ENCODE results near the gene PTPRR. TPM values are rescaled to one million over a fixed set of nuclear protein-coding genes. Genes with fewer than 3 reads are reported as not detected.
A peak's percentile ranks its signal among the peaks of the same experiment; 100 is the strongest.

Gene PTPRR
- total and polyA plus RNA-seq, 7 donors: 0.99 to 38.6 (median 4.2) TPM

DNA sequence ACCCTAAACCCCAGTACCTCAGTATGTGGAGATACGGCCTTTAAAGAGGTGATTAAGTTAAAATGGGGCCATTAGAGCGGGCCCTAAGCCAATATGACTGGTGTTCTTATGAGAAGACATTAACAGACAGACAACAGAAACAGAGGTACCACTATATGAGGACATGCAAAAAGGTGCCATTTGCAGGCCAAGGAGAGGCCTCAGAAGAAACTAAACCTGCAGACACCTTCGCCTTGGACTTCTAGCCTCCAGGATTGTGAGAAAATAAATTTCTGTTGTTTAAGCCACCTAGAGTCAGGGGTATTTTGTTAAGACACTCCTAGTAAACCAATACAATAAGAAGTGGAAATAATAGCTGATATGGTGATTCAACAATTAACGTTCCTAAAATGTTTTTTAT is 315.9 kb downstream of the PTPRR start:
- peaks cover 0 to 9% (median 5%) of the 10 kb centered on the region in 4 donors for H3K4me1 ChIP-seq
- no peak for DNase-seq
- H3K36me3 ChIP-seq: no peaks in the 10 kb centered on the region
- WGBS, 2 donors: 95 to 96% methylated on average over 4 of the region's 4 CpGs
- no peak overlapping the region for H3K4me3 ChIP-seq
- no peak overlapping the region for H3K27ac ChIP-seq
- H3K27me3 ChIP-seq: peaks cover 0 to 30% (median 4%) of the 10 kb centered on the region in 3 donors
- TF ChIP-seq POLR2A (IDR thresholded peaks at IDR 0.05): no peak
- no peak for TF ChIP-seq EP300 (IDR thresholded peaks at IDR 0.05)
- no peak for TF ChIP-seq POLR2AphosphoS5 (IDR thresholded peaks at IDR 0.05)
- TF ChIP-seq, protein P1, sequence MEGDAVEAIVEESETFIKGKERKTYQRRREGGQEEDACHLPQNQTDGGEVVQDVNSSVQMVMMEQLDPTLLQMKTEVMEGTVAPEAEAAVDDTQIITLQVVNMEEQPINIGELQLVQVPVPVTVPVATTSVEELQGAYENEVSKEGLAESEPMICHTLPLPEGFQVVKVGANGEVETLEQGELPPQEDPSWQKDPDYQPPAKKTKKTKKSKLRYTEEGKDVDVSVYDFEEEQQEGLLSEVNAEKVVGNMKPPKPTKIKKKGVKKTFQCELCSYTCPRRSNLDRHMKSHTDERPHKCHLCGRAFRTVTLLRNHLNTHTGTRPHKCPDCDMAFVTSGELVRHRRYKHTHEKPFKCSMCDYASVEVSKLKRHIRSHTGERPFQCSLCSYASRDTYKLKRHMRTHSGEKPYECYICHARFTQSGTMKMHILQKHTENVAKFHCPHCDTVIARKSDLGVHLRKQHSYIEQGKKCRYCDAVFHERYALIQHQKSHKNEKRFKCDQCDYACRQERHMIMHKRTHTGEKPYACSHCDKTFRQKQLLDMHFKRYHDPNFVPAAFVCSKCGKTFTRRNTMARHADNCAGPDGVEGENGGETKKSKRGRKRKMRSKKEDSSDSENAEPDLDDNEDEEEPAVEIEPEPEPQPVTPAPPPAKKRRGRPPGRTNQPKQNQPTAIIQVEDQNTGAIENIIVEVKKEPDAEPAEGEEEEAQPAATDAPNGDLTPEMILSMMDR (IDR thresholded peaks at IDR 0.05): no peak
- H3K9me3 ChIP-seq: no peaks in the 10 kb centered on the region
- intact Hi-C loops (cut with DNase I): no loop called here

DNA sequence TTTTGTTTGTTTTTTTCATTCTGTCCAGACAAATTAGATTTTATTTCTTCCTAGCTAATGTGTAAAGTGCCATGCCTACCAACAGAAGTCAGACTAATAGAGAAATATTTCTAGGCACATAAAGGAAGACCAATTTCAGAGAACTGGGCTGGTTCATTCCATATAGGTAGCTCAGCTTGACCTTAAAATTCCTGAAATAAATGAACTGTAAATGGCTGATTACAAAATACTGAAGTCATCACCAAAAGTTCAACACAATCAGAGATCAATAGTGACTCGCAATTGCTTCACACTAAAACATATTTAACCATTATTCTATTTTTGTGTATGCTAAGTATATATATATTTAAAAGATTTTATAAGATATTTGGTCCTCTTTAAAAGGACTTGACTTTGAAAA is 317.5 kb downstream of the PTPRR start:
- H3K4me3 ChIP-seq: no peak overlapping the region
- peaks cover 0 to 15% (median 0%) of the 10 kb centered on the region in 3 donors for H3K27me3 ChIP-seq
- H3K36me3 ChIP-seq: no peaks in the 10 kb centered on the region
- 41 to 88% methylated on average over 1 of the region's 1 CpG for WGBS, 2 donors
- intact Hi-C loops (cut with DNase I): no loop called here
- no peaks in the 10 kb centered on the region for H3K4me1 ChIP-seq
- no peak for DNase-seq
- H3K27ac ChIP-seq: no peak overlapping the region
- H3K9me3 ChIP-seq: no peaks in the 10 kb centered on the region
- TF ChIP-seq POLR2A (IDR thresholded peaks at IDR 0.05): no peak
- no peak for TF ChIP-seq POLR2AphosphoS5 (IDR thresholded peaks at IDR 0.05)
- TF ChIP-seq, protein P1 (IDR thresholded peaks at IDR 0.05): no peak
- TF ChIP-seq EP300 (IDR thresholded peaks at IDR 0.05): no peak

DNA sequence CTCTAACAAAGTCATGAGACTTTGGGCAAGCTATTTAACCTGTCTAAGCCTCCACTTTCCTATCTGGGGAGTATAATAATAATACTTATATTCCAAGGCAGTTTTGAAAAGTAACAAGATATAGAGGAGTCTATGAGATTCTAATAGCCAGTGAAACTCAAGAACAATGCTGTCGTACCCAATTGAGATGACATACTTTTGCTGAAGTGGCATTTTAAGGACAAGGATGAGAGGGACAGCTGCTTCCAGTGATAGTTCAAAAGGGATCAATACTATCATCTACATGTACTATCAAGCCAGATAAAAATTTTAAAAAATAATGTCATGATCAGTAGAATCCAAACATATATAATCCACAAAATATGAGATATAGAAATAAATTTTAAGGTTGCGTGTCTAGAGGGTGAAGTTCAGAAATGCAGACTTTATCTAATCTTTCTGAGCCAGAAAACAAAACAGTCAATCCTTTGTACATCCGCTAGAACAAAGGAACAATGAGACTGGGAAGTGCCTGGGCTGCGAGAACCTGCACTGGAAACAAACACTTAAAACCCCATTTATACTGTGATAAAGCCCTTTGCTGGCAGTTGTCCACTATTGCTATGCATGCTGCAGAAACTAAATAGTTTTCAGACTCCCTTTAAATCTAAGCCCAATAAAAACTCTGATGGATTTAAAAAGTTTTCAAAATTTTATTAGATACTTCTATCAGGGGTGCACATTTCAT is 321.9 kb downstream of the PTPRR start:
- TF ChIP-seq POLR2AphosphoS5 (IDR thresholded peaks at IDR 0.05): no peak
- TF ChIP-seq, protein P1 (IDR thresholded peaks at IDR 0.05): no peak
- no peak for TF ChIP-seq POLR2A (IDR thresholded peaks at IDR 0.05)
- TF ChIP-seq EP300 (IDR thresholded peaks at IDR 0.05): no peak
- Histone ChIP-seq H3K4me1 (no peaks in the 10 kb centered on the region), H3K27ac (peak overlapping the region in 2 of 4 donors; percentile 14 to 24), H3K9me3 (no peaks in the 10 kb centered on the region), H3K4me3 (no peak overlapping the region), H3K36me3 (no peaks in the 10 kb centered on the region), H3K27me3 (no peaks in the 10 kb centered on the region)
- intact Hi-C loops (cut with DNase I): no loop called here
- DNase-seq: no peak
- whole genome bisulfite sequencing, 2 donors: 13 to 64% methylated on average over 4 of the region's 4 CpGs

DNA sequence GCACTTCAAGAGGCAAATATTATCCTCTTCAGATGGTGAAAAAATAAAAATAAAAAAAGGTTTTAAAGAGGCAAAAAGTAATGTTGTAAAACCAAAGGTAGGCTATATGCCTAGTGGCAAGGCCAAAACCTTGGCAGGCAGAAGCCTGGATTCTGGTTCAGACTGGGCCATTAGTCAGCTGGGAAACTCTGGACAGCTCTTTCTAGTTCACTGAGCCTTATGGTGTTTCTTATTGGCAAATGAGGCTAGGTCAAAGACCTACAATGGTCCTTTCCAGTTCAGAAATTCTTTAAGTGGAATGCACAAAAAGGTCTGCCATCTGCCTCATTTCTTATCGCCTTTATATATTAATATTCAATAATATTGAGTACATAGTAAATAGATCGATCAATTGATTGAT is 327.9 kb downstream of the PTPRR start:
- Histone ChIP-seq H3K36me3 (no peaks in the 10 kb centered on the region), H3K4me3 (no peak overlapping the region), H3K27me3 (no peaks in the 10 kb centered on the region), H3K9me3 (no peaks in the 10 kb centered on the region), H3K27ac (no peak overlapping the region), H3K4me1 (no peaks in the 10 kb centered on the region)
- 94 to 96% methylated on average over 2 of the region's 2 CpGs for WGBS, 2 donors
- no peak for TF ChIP-seq POLR2AphosphoS5 (IDR thresholded peaks at IDR 0.05)
- TF ChIP-seq EP300 (IDR thresholded peaks at IDR 0.05): no peak
- no peak for TF ChIP-seq POLR2A (IDR thresholded peaks at IDR 0.05)
- TF ChIP-seq, protein P1 (IDR thresholded peaks at IDR 0.05): no peak
- intact Hi-C loops (cut with DNase I): no loop called here
- no peak for DNase-seq
